OCI-LY1 (cell line): ENCODE measurements around the gene LONRF2.

Experiments
- H2AFZ ChIP-seq: fragments of 200-600 bp; sonication (generic), shearing (Covaris generic); 2 replicates; pipeline ENCODE4 v1.6.0; 2014; ENCODE audit warnings: antibody characterized with exemption, mild to moderate bottlenecking, low read length
- H3F3A ChIP-seq: fragments of 200-600 bp; sonication (generic), shearing (Covaris generic); 2 replicates; pipeline ENCODE4 v1.6.0; 2014; ENCODE audit warnings: mild to moderate bottlenecking, antibody characterized with exemption, low read length, moderate library complexity; ENCODE audit not compliant: insufficient read depth
- H3K27ac ChIP-seq: fragments of 200-600 bp; sonication (generic); 2 replicates; pipeline ENCODE4 v1.5.1; 2014; ENCODE audit warnings: low read length, mixed run types, mild to moderate bottlenecking, low read depth; ENCODE audit not compliant: poor library complexity, severe bottlenecking
- H3K27me3 ChIP-seq: fragments of 200-600 bp; sonication (generic); 2 replicates; pipeline ENCODE4 v1.6.0; 2014; ENCODE audit warnings: antibody characterized with exemption, mild to moderate bottlenecking, low read length, moderate library complexity; ENCODE audit not compliant: insufficient read depth
- H3K36me3 ChIP-seq: fragments of 200-600 bp; sonication (generic); 2 replicates; pipeline ENCODE4 v1.6.1; 2014; ENCODE audit warnings: mild to moderate bottlenecking, antibody characterized with exemption, low read length, moderate library complexity, mixed read lengths; ENCODE audit not compliant: insufficient read depth
- H3K4me1 ChIP-seq: fragments of 200-600 bp; sonication (generic); 2 replicates; pipeline ENCODE4 v1.5.1; 2014; ENCODE audit warnings: mild to moderate bottlenecking, low read length, moderate library complexity; ENCODE audit not compliant: insufficient read depth, severe bottlenecking
- H3K4me2 ChIP-seq: fragments of 200-600 bp; sonication (generic), shearing (Covaris generic); 2 replicates; pipeline ENCODE4 v1.6.1; 2014; ENCODE audit warnings: low read length
- H3K4me3 ChIP-seq: fragments of 200-600 bp; sonication (generic); 2 replicates; pipeline ENCODE4 v1.5.1; 2014; ENCODE audit warnings: low read length, low read depth, mild to moderate bottlenecking, mixed read lengths; ENCODE audit not compliant: poor library complexity, severe bottlenecking
- H3K79me2 ChIP-seq: fragments of 200-600 bp; shearing (Covaris generic); 2 replicates; pipeline ENCODE4 v1.6.1; 2016; ENCODE audit warnings: mixed run types, low read length, mixed read lengths; ENCODE audit not compliant: insufficient read depth
- H3K9ac ChIP-seq: fragments of 200-600 bp; sonication (generic), shearing (Covaris generic); 2 replicates; pipeline ENCODE4 v1.6.1; 2014; ENCODE audit warnings: mild to moderate bottlenecking, low read length, mixed read lengths
- H3K9me2 ChIP-seq: fragments of 200-600 bp; sonication (generic), shearing (Covaris generic); 2 replicates; pipeline ENCODE4 v1.6.1; 2014; ENCODE audit warnings: low read depth, mild to moderate bottlenecking, low read length, mixed read lengths
- H3K9me3 ChIP-seq: fragments of 200-600 bp; shearing (Covaris generic); 2 replicates; pipeline ENCODE4 v1.6.1; 2014; ENCODE audit warnings: low read length, mixed read lengths
- H4K20me1 ChIP-seq: fragments of 200-600 bp; sonication (generic), shearing (Covaris generic); 2 replicates; pipeline ENCODE4 v1.6.0; 2016; ENCODE audit warnings: mild to moderate bottlenecking, low read length; ENCODE audit not compliant: insufficient read depth
- CTCF ChIP-seq: fragments of 200-600 bp; sonication (generic), shearing (Covaris generic); IDR thresholded peaks from 2 replicates; pipeline ENCODE4 v1.5.1; 2017; ENCODE audit warnings: mild to moderate bottlenecking, antibody characterized with exemption, low read length, moderate library complexity, mixed read lengths
- EZH2 ChIP-seq: fragments of 200-600 bp; sonication (generic), shearing (Covaris generic); IDR thresholded peaks from 2 replicates; pipeline ENCODE4 v1.8.0; 2017; ENCODE audit warnings: borderline replicate concordance, mixed run types, mild to moderate bottlenecking, antibody characterized with exemption, low read length, moderate library complexity, mixed read lengths

Gene LONRF2

DNA sequence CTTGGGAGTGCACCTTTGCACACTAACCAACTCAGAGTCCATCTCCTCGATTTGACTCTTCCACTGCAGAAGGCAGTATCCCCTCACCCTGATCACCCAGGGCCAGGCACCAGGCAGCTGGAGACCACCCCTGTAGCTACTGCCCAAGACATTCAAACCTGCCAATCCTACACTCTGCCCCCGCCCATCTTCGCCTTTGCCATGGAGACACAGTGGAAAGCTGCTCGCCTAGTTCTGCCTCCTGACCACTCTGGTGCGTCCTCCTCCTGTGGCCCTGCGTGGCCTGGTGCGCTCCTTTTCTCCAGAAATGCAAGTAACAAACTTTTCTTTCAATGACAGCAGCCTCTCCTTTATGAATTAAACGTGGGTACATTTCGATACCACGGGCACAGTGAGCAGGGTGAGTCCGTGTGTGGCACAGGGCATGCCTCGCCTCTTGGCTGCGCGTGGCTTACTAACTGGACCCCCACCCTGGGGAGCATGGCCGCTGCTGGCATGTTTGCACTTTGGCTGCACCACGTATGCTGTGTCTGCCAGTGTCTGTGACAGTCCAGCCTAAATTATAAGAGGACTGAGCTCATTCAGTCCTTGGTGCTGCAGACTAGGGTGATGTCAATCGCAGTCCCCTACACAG is 47.6 kb downstream of the LONRF2 start:
- no peaks in the 10 kb centered on the region for H3K79me2 ChIP-seq

DNA sequence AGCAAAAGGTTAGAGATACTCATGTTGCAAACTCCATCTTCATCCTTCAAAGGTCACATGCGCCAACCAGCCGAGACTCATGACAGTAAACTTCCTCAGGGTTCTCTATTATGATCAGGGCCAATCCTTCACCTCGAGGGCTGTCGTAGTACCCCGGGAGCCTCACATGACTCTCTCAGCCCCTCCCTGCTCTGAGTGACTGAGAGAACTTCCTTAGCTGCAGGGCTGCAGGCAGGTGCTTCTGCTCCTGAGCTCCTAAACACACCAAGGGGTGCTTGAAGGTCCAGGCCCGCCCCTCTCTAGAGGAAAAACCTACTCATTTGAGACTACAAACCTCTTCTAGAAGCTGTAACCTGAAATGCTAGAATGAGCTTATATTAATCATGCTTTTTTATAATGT is 48.2 kb downstream of the LONRF2 start:
- Histone ChIP-seq H3K36me3 (peaks cover 5% of the 10 kb centered on the region; the same call in 1 of the 2 replicates), H3K9me3 (no peaks in the 10 kb centered on the region; the same call in 1 of the 2 replicates), H3K9me2 (no peaks in the 10 kb centered on the region), H3K79me2 (no peaks in the 10 kb centered on the region), H3F3A (no peaks in the 10 kb centered on the region), H3K4me3 (no peak overlapping the region), H3K9ac (no peak overlapping the region), H3K27ac (no peak overlapping the region), H3K27me3 (peaks cover 6% of the 10 kb centered on the region; the same call in 1 of the 2 replicates), H3K4me2 (no peak overlapping the region), H3K4me1 (no peaks in the 10 kb centered on the region), H2AFZ (no peak overlapping the region), H4K20me1 (no peaks in the 10 kb centered on the region)
- no peak for TF ChIP-seq CTCF

More for the DNA sequence above, 47.6 kb downstream of the LONRF2 start:
- Histone ChIP-seq H2AFZ (no peak overlapping the region), H3K27me3 (peaks cover 8% of the 10 kb centered on the region; the same call in 1 of the 2 replicates), H3K9me2 (no peaks in the 10 kb centered on the region), H3K4me3 (no peak overlapping the region), H3K4me2 (no peak overlapping the region), H3K27ac (no peak overlapping the region), H3K9me3 (no peaks in the 10 kb centered on the region; the same call in 1 of the 2 replicates), H3K36me3 (peaks cover 5% of the 10 kb centered on the region; the same call in 1 of the 2 replicates), H3K9ac (no peak overlapping the region), H4K20me1 (no peaks in the 10 kb centered on the region), H3F3A (no peaks in the 10 kb centered on the region), H3K4me1 (no peaks in the 10 kb centered on the region)
- TF ChIP-seq CTCF (no peak), EZH2 (no peak)

DNA sequence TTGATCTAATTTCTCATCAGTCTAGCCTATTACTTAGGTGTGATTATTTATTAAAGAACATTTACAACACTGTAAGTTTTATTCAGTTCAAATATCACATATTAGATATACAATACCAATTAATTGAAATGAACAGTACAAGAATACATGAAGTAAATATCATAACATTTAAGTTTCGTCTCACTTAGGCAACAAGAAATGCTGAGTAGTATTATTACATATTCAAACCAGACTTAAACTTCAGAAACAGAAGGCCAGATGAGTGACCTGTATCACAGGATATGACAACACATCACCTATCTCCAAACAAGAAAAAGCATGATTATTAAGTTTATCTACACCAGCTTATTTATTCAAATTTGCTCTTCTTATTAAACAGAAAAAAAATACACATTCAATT is 48.9 kb downstream of the LONRF2 start:
- Histone ChIP-seq H3K79me2 (no peaks in the 10 kb centered on the region), H3K4me1 (no peaks in the 10 kb centered on the region), H3K27me3 (peaks cover 6% of the 10 kb centered on the region; the same call in 1 of the 2 replicates), H4K20me1 (no peaks in the 10 kb centered on the region), H3K9me3 (no peaks in the 10 kb centered on the region; the same call in 1 of the 2 replicates), H3K27ac (no peak overlapping the region), H3K36me3 (peaks cover 5% of the 10 kb centered on the region; the same call in 1 of the 2 replicates), H3K4me2 (no peak overlapping the region), H3K4me3 (no peak overlapping the region), H3F3A (no peaks in the 10 kb centered on the region), H3K9ac (no peak overlapping the region), H3K9me2 (no peaks in the 10 kb centered on the region), H2AFZ (no peak overlapping the region)
- TF ChIP-seq CTCF = no peak
- TF ChIP-seq EZH2 = no peak
